Caco-2 (cell line): ENCODE measurements around the gene PPP4R1. TPM values are rescaled to one million over a fixed set of nuclear protein-coding genes. Genes with fewer than 3 reads are reported as not detected.

Experiments used
- BruUV-seq: library from RNA; stranded (reverse); fragments of 400-500 nt; replicated peaks from 2 replicates; lab custom pipeline; 2021; lab: Mats Ljungman, UMichigan
- CTCF ChIA-PET: fragments of 300-600 bp; sonication (Branson Sonifier 250); formaldehyde crosslinking; loops from one replicate; lab custom pipeline; 2022; ENCODE audit warnings: antibody characterized with exemption; lab: Charles Lee
- POLR2A ChIA-PET: fragments of 300-600 bp; sonication (Branson Sonifier 250); formaldehyde crosslinking; loops from one replicate; lab custom pipeline; 2022; ENCODE audit warnings: antibody characterized with exemption; lab: Charles Lee
- DNase-seq, 2 experiments: peaks; one replicate each; pipeline versions ENCODE4 v3.0.0 to v3.0.0-alpha.2; 2020 to 2022
- H3K27me3 ChIP-seq: replicated peaks from 2 replicates; pipeline ENCODE4 v1.6.0; 2011; ENCODE audit warnings: low read length; ENCODE audit not compliant: control insufficient read depth, insufficient read depth
- H3K36me3 ChIP-seq: 2 replicates; pipeline ENCODE4 v1.5.1; 2011; ENCODE audit warnings: low read length; ENCODE audit not compliant: control insufficient read depth, insufficient read depth
- H3K4me1 ChIP-seq: fragments of 250-450 bp; sonication (Bioruptor Pico); 2 replicates; pipeline ENCODE4 v1.5.1; 2020; ENCODE audit warnings: mild to moderate bottlenecking
- H3K4me3 ChIP-seq: 2 replicates; pipeline ENCODE4 v1.5.1; 2011; ENCODE audit warnings: low read depth, mild to moderate bottlenecking, control low read depth, low read length
- H3K9me3 ChIP-seq: fragments of 250-450 bp; sonication (Bioruptor Pico); 2 replicates; pipeline ENCODE4 v1.5.1; 2020; ENCODE audit warnings: mild to moderate bottlenecking, moderate library complexity
- H3K27ac Mint-ChIP-seq: one replicate; pipeline ENCODE4 v1.8.0; 2022; ENCODE audit warnings: mixed read lengths; ENCODE audit not compliant: unreplicated experiment
- H3K27me3 Mint-ChIP-seq: one replicate; pipeline ENCODE4 v1.8.0; 2022; ENCODE audit warnings: mixed read lengths; ENCODE audit not compliant: insufficient read depth, unreplicated experiment
- H3K36me3 Mint-ChIP-seq: one replicate; pipeline ENCODE4 v1.8.0; 2022; ENCODE audit warnings: mild to moderate bottlenecking, mixed read lengths; ENCODE audit not compliant: insufficient read depth, unreplicated experiment
- H3K4me1 Mint-ChIP-seq: one replicate; pipeline ENCODE4 v1.8.0; 2022; ENCODE audit warnings: low read depth, mixed read lengths; ENCODE audit not compliant: unreplicated experiment
- H3K4me3 Mint-ChIP-seq: one replicate; pipeline ENCODE4 v1.8.0; 2022; ENCODE audit warnings: mild to moderate bottlenecking, moderate library complexity, mixed read lengths; ENCODE audit not compliant: unreplicated experiment
- H3K9me3 Mint-ChIP-seq: one replicate; pipeline ENCODE4 v1.8.0; 2022; ENCODE audit warnings: mixed read lengths; ENCODE audit not compliant: unreplicated experiment
- intact Hi-C: fragments of 100-400 bp; cut with micrococcal nuclease; formaldehyde crosslinking; loops from one replicate; pipeline ENCODE4 v1.10.0; 2022; ENCODE audit not compliant: unreplicated experiment
- total RNA-seq: library from RNA; stranded (reverse); gene quantifications from 2 replicates; pipeline ENCODE4 v1.2.3, GENCODE V29; 2022
- TF ChIP-seq, protein P1 (sequence below), 2 experiments: fragments of 200-600 bp in 1 of 2; IDR thresholded peaks; 1 replicate in 1 of 2; 2 replicates in 1 of 2; pipeline versions ENCODE4 v1.5.1 to v1.8.0; 2011 to 2022; ENCODE audit warnings: antibody characterized with exemption in 1 of 2, control low read depth in 1 of 2, inconsistent platforms in 1 of 2, low read depth in 1 of 2, low read length in 1 of 2, mild to moderate bottlenecking in 1 of 2, moderate library complexity in 1 of 2; ENCODE audit not compliant: insufficient read depth in 1 of 2, severe bottlenecking in 1 of 2, unreplicated experiment in 1 of 2

The PPP4R1 gene
- total RNA-seq, 1 experiment from 2014 or later, result 96.6 TPM

DNA sequence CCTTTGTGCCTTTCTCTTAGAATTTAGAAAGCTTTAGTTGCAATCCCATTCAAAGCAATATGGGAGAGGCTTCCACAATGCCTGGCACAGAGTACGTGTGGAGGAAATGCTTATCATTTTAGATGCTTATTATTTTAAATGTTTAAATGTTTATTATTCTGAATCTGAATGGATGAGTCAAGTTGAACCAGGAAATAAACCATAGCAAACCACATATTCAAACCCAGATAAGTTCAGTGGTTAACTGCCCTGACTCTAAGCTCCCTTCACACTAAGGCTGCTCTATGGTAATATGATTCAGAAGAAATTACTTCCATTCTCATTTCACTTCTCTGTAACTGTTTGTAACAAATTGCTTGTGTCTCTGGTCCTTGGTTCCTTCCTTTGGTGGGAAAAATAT, 5.2 kb upstream of the PPP4R1 start:
- Mint-ChIP-seq H3K36me3 (no peaks in the 10 kb centered on the region), H3K9me3 (no peaks in the 10 kb centered on the region), H3K4me1 (no peaks in the 10 kb centered on the region), H3K27ac (no peak overlapping the region), H3K4me3 (no peak overlapping the region), H3K27me3 (no peaks in the 10 kb centered on the region)
- H3K4me1 ChIP-seq, result no peaks in the 10 kb centered on the region
- no peaks in the 10 kb centered on the region for H3K9me3 ChIP-seq
- TF ChIP-seq, protein P1, sequence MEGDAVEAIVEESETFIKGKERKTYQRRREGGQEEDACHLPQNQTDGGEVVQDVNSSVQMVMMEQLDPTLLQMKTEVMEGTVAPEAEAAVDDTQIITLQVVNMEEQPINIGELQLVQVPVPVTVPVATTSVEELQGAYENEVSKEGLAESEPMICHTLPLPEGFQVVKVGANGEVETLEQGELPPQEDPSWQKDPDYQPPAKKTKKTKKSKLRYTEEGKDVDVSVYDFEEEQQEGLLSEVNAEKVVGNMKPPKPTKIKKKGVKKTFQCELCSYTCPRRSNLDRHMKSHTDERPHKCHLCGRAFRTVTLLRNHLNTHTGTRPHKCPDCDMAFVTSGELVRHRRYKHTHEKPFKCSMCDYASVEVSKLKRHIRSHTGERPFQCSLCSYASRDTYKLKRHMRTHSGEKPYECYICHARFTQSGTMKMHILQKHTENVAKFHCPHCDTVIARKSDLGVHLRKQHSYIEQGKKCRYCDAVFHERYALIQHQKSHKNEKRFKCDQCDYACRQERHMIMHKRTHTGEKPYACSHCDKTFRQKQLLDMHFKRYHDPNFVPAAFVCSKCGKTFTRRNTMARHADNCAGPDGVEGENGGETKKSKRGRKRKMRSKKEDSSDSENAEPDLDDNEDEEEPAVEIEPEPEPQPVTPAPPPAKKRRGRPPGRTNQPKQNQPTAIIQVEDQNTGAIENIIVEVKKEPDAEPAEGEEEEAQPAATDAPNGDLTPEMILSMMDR (IDR thresholded peaks at IDR 0.05; ENCODE audit: insufficient read depth in 1 of 2, low read depth in 1 of 2, low read length in 1 of 2, severe bottlenecking in 1 of 2, unreplicated experiment in 1 of 2), result no peak
- CTCF ChIA-PET, result no interaction called here
- H3K27me3 ChIP-seq, result no peaks in the 10 kb centered on the region
- H3K4me3 ChIP-seq, result no peak overlapping the region
- intact Hi-C loops, result no loop called here
- no peaks in the 10 kb centered on the region for H3K36me3 ChIP-seq
- BruUV-seq, result no TSS peak
- POLR2A ChIA-PET, result interaction anchor here (0.6 kb wide), 1 partner anchor 25 kb away, joined by 3 read pairs; no protein-coding TSS in a partner anchor
- no peak for DNase-seq

DNA sequence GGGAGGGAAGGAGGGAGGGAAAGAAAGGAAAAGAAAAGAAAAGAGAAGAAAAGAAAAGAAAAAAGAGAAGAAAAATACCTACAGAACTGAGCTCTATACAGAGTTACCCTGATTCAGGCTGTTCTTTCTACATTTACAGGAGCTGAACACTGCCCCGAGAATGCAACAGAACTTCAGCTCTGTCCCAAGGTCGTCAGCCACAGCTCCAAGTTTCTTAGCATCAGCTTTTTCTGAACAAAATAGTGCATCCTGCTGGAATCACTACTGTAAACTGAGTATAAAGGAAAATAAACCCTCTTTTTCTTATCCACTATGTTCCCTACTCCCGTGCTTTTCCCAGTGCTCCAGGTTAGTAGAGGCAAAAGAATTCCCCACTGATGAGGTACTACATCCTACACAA, 4.7 kb upstream of the PPP4R1 start:
- H3K27me3 ChIP-seq, result no peaks in the 10 kb centered on the region
- intact Hi-C loops, result no loop called here
- Mint-ChIP-seq H3K4me3 (no peak overlapping the region), H3K27me3 (no peaks in the 10 kb centered on the region), H3K36me3 (no peaks in the 10 kb centered on the region), H3K9me3 (no peaks in the 10 kb centered on the region), H3K4me1 (no peaks in the 10 kb centered on the region), H3K27ac (no peak overlapping the region)
- ChIA-PET POLR2A (interaction anchor here (0.6 kb wide), 1 partner anchor 25 kb away, joined by 3 read pairs; no protein-coding TSS in a partner anchor), CTCF (interaction anchor here (0.6 to 0.7 kb wide), 2 partner anchors 107 to 332 kb away, joined by 3 read pairs; no protein-coding TSS in a partner anchor)
- no peaks in the 10 kb centered on the region for H3K4me1 ChIP-seq
- TF ChIP-seq, protein P1 (IDR thresholded peaks at IDR 0.05; ENCODE audit: insufficient read depth in 1 of 2, low read depth in 1 of 2, low read length in 1 of 2, severe bottlenecking in 1 of 2, unreplicated experiment in 1 of 2), result no peak
- no peak overlapping the region for H3K4me3 ChIP-seq
- H3K9me3 ChIP-seq, result no peaks in the 10 kb centered on the region
- no peaks in the 10 kb centered on the region for H3K36me3 ChIP-seq
- no TSS peak for BruUV-seq
- DNase-seq, result no peak

DNA sequence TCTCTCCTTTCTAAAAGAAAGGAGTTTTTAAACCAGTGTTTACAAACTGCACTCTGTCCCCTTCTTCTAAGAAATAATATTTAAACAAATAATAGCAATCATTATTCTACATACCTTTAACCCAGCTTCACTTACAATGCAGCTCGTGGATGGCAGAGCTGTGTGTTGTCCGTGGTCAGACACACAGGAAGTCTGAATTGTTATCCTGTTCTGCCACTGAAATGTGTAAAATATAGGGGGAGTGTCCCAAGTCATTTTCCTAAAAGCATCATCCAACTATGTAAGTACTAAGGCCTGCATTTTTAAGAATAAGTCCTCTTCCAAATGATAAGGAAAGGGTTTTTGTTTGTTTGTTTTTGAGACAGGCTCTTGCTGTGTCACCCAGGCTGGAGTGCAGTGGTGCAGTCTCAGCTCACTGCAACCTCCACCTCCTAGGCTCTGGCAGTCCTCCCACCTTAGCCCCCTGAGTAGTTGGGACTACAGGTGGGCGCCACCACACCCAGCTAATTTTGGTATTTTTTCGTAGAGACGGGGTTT, 2.7 kb upstream of the PPP4R1 start:
- H3K36me3 ChIP-seq, result no peaks in the 10 kb centered on the region
- intact Hi-C loops, result no loop called here
- TF ChIP-seq, protein P1 (IDR thresholded peaks at IDR 0.05; ENCODE audit: insufficient read depth in 1 of 2, low read depth in 1 of 2, low read length in 1 of 2, severe bottlenecking in 1 of 2, unreplicated experiment in 1 of 2), result no peak
- H3K4me3 ChIP-seq, result no peak overlapping the region
- H3K4me3 Mint-ChIP-seq, result no peak overlapping the region
- H3K27ac Mint-ChIP-seq, result no peak overlapping the region
- DNase-seq, result no peak
- peaks cover 3% of the 10 kb centered on the region for H3K36me3 Mint-ChIP-seq
- no peaks in the 10 kb centered on the region for H3K27me3 Mint-ChIP-seq
- ChIA-PET POLR2A (no interaction called here), CTCF (interaction anchor here (1.1 kb wide), 1 partner anchor 56 kb away, joined by 3 read pairs; no protein-coding TSS in a partner anchor)
- H3K4me1 Mint-ChIP-seq, result peaks cover 11% of the 10 kb centered on the region
- BruUV-seq, result no TSS peak
- H3K4me1 ChIP-seq, result peaks cover 12% of the 10 kb centered on the region
- no peaks in the 10 kb centered on the region for H3K27me3 ChIP-seq
- no peaks in the 10 kb centered on the region for H3K9me3 ChIP-seq
- no peaks in the 10 kb centered on the region for H3K9me3 Mint-ChIP-seq
